ENCODE results near the gene URI1.

The URI1 gene

DNA sequence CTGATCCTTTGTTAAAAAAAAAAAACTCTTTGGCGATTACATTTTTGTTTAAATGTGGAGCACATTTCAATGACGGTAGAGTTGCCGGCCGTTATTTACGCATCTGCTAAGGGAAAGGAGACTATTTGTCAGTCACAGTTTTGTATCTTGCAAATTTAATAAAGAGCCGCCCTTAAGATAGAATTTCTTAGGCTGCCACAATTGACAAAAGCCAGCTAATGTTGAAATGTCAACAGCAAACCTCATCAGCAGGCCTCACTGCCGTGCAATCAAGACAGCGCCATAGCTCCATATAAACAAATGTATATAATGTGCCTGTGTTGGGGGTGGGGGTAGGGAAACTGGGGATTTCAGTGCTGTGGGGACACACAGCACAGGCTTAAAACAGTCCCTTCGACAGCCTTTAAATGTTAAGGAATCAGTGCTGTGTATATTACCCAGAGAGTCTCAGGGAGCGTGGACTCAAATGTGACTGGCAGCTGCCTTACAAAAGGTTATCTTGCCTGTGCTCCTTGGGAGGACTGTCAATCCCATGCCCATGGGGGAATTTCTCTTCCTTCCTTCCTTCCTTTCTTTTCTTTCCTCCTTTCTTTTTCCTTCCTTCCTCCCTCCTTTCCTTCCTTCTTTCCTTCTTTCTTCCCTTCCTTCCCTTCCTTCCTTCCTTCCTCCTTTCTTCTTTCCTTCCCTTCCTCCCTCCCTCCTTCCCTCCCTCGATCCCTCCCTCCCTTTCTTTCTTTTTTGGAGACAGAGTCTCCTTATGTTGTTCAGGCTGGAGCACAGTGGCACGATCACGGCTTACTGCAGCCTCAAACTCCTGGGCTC lies 108.0 kb downstream of the URI1 start:
- Histone ChIP-seq H3K27me3 (ENCODE audit: control insufficient read depth in 1 of 2, insufficient read depth in 2 of 2, low read length in 2 of 2) (no peaks in the 10 kb centered on the region), H3K9ac (ENCODE audit: low read length) (no peak overlapping the region), H3K36me3 (ENCODE audit: insufficient read depth, low read length) (no peaks in the 10 kb centered on the region), H3K27ac (ENCODE audit: low read depth, low read length) (no peak overlapping the region), H3K4me1 (ENCODE audit: insufficient read depth, low read length) (peaks cover 4% of the 10 kb centered on the region), H3K4me3 (ENCODE audit: low read depth in 1 of 2, low read length in 2 of 2) (no peak overlapping the region), H3K9me3 (ENCODE audit: low read length) (no peaks in the 10 kb centered on the region)

GRCh38 chr19:30052122-30053075 lies 110.4 kb downstream of the URI1 start:
- no peaks in the 10 kb centered on the region for H3K9me3 ChIP-seq (ENCODE audit: low read length)
- H3K36me3 ChIP-seq (ENCODE audit: insufficient read depth, low read length) = no peaks in the 10 kb centered on the region
- no peak overlapping the region for H3K4me3 ChIP-seq (ENCODE audit: low read depth in 1 of 2, low read length in 2 of 2)
- no peak overlapping the region for H3K27ac ChIP-seq (ENCODE audit: low read depth, low read length)
- no peak overlapping the region for H3K9ac ChIP-seq (ENCODE audit: low read length)
- no peaks in the 10 kb centered on the region for H3K27me3 ChIP-seq (ENCODE audit: control insufficient read depth in 1 of 2, insufficient read depth in 2 of 2, low read length in 2 of 2)
- peaks cover 4% of the 10 kb centered on the region for H3K4me1 ChIP-seq (ENCODE audit: insufficient read depth, low read length)

- H3K36me3 ChIP-seq (ENCODE audit: insufficient read depth, low read length) = no peaks in the 10 kb centered on the region
- no peaks in the 10 kb centered on the region for H3K9me3 ChIP-seq (ENCODE audit: low read length)
- no peak overlapping the region for H3K9ac ChIP-seq (ENCODE audit: low read length)
- no peak overlapping the region for H3K27ac ChIP-seq (ENCODE audit: low read depth, low read length)
- H3K4me3 ChIP-seq (ENCODE audit: low read depth in 1 of 2, low read length in 2 of 2) = no peak overlapping the region
- no peaks in the 10 kb centered on the region for H3K27me3 ChIP-seq (ENCODE audit: control insufficient read depth in 1 of 2, insufficient read depth in 2 of 2, low read length in 2 of 2)
- H3K4me1 ChIP-seq (ENCODE audit: insufficient read depth, low read length) = peaks cover 4% of the 10 kb centered on the region
Measured at GRCh38 chr19:30053558-30053957, 111.5 kb downstream of the URI1 start.

DNA sequence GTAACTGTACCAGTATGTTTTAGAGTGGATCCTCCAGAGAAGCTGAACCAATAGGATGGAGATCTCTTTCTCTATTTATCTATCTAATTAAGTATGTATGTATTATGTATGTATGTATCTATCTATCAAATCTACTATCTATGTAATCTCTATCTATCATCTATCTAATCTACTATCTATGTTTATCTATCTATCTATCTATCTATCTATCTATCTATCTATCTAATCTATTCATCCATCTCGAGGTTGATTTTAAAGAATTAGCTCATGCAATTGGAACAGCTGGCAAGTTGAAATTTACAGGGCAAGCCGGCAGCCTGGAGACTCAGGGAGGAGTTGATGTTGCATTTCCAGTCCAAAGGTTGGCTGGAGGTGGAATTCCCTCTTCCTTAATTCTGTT lies 112.2 kb downstream of the URI1 start:
- Histone ChIP-seq H3K9ac (ENCODE audit: low read length) (no peak overlapping the region), H3K4me1 (ENCODE audit: insufficient read depth, low read length) (peaks cover 4% of the 10 kb centered on the region), H3K9me3 (ENCODE audit: low read length) (no peaks in the 10 kb centered on the region), H3K27me3 (ENCODE audit: control insufficient read depth in 1 of 2, insufficient read depth in 2 of 2, low read length in 2 of 2) (no peaks in the 10 kb centered on the region), H3K36me3 (ENCODE audit: insufficient read depth, low read length) (no peaks in the 10 kb centered on the region), H3K27ac (ENCODE audit: low read depth, low read length) (no peak overlapping the region), H3K4me3 (ENCODE audit: low read depth in 1 of 2, low read length in 2 of 2) (no peak overlapping the region)

- H3K4me1 ChIP-seq (ENCODE audit: insufficient read depth, low read length) = no peaks in the 10 kb centered on the region
- no peaks in the 10 kb centered on the region for H3K27me3 ChIP-seq (ENCODE audit: control insufficient read depth in 1 of 2, insufficient read depth in 2 of 2, low read length in 2 of 2)
- no peaks in the 10 kb centered on the region for H3K36me3 ChIP-seq (ENCODE audit: insufficient read depth, low read length)
- no peak overlapping the region for H3K4me3 ChIP-seq (ENCODE audit: low read depth in 1 of 2, low read length in 2 of 2)
- no peaks in the 10 kb centered on the region for H3K9me3 ChIP-seq (ENCODE audit: low read length)
- H3K27ac ChIP-seq (ENCODE audit: low read depth, low read length) = no peak overlapping the region
- H3K9ac ChIP-seq (ENCODE audit: low read length) = no peak overlapping the region
Measured at GRCh38 chr19:30056580-30056979, 114.5 kb downstream of the URI1 start.

DNA sequence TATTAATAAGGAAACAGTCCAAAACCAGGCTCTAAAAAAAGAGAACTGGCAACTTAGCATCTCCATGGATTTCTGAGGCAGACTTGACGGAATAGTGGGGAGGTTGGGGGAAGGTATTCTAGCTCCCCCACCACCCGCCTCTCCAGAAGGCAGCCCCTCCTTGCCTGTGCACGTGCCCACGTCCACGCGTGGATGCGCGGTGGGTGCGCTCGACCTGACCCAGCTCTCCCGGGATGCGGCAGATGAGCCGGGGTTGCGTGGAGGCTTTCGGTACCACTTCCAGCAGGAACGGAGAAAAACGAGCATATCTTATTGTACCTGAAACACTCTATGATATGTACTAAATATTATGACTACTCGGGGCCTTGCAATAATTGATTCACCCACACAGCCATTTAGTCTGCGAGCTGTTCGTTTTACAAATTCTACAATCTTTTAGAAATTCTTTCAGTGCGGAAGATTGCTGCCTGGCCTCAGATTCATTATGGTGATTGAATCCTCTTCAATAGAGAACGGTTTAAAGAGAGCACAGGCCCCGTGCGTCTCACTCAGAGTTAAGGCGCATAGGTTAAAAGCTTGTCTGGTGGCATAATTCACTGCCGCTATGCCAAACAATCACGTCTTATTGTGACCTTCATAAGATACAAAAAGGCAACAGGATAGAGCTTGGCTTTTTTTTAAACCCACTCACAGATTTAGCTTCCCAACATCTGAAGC lies 117.9 kb downstream of the URI1 start:
- no peaks in the 10 kb centered on the region for H3K9me3 ChIP-seq (ENCODE audit: low read length)
- H3K27ac ChIP-seq (ENCODE audit: low read depth, low read length) = no peak overlapping the region
- peaks cover 0 to 6% of the 10 kb centered on the region in 2 donors for H3K27me3 ChIP-seq (ENCODE audit: control insufficient read depth in 1 of 2, insufficient read depth in 2 of 2, low read length in 2 of 2)
- no peak overlapping the region for H3K4me3 ChIP-seq (ENCODE audit: low read depth in 1 of 2, low read length in 2 of 2)
- H3K4me1 ChIP-seq (ENCODE audit: insufficient read depth, low read length) = no peaks in the 10 kb centered on the region
- H3K9ac ChIP-seq (ENCODE audit: low read length) = no peak overlapping the region
- H3K36me3 ChIP-seq (ENCODE audit: insufficient read depth, low read length) = no peaks in the 10 kb centered on the region

- Histone ChIP-seq H3K27me3 (ENCODE audit: control insufficient read depth in 1 of 2, insufficient read depth in 2 of 2, low read length in 2 of 2) (peaks cover 0 to 6% of the 10 kb centered on the region in 2 donors), H3K4me1 (ENCODE audit: insufficient read depth, low read length) (no peaks in the 10 kb centered on the region), H3K27ac (ENCODE audit: low read depth, low read length) (no peak overlapping the region), H3K9me3 (ENCODE audit: low read length) (no peaks in the 10 kb centered on the region), H3K4me3 (ENCODE audit: low read depth in 1 of 2, low read length in 2 of 2) (no peak overlapping the region), H3K36me3 (ENCODE audit: insufficient read depth, low read length) (no peaks in the 10 kb centered on the region), H3K9ac (ENCODE audit: low read length) (no peak overlapping the region)
Measured at GRCh38 chr19:30060531-30061222, 118.6 kb downstream of the URI1 start.

GRCh38 chr19:30061223-30062064 lies 119.4 kb downstream of the URI1 start:
- Histone ChIP-seq H3K9ac (ENCODE audit: low read length) (no peak overlapping the region), H3K4me3 (ENCODE audit: low read depth in 1 of 2, low read length in 2 of 2) (no peak overlapping the region), H3K27me3 (ENCODE audit: control insufficient read depth in 1 of 2, insufficient read depth in 2 of 2, low read length in 2 of 2) (peaks cover 0 to 6% of the 10 kb centered on the region in 2 donors), H3K27ac (ENCODE audit: low read depth, low read length) (no peak overlapping the region), H3K9me3 (ENCODE audit: low read length) (no peaks in the 10 kb centered on the region), H3K36me3 (ENCODE audit: insufficient read depth, low read length) (no peaks in the 10 kb centered on the region), H3K4me1 (ENCODE audit: insufficient read depth, low read length) (no peaks in the 10 kb centered on the region)

GRCh38 chr19:30062065-30062906 lies 120.2 kb downstream of the URI1 start:
- no peak overlapping the region for H3K4me3 ChIP-seq (ENCODE audit: low read depth in 1 of 2, low read length in 2 of 2)
- H3K27ac ChIP-seq (ENCODE audit: low read depth, low read length) = no peak overlapping the region
- peaks cover 0 to 6% of the 10 kb centered on the region in 2 donors for H3K27me3 ChIP-seq (ENCODE audit: control insufficient read depth in 1 of 2, insufficient read depth in 2 of 2, low read length in 2 of 2)
- H3K9ac ChIP-seq (ENCODE audit: low read length) = no peak overlapping the region
- H3K9me3 ChIP-seq (ENCODE audit: low read length) = no peaks in the 10 kb centered on the region
- no peaks in the 10 kb centered on the region for H3K36me3 ChIP-seq (ENCODE audit: insufficient read depth, low read length)
- H3K4me1 ChIP-seq (ENCODE audit: insufficient read depth, low read length) = no peaks in the 10 kb centered on the region

Measured in muscle layer of colon (tissue), 2 donors.